Esophagus squamous epithelium (tissue), 5 donors: ENCODE data around the gene GNB5. TPM values are rescaled to one million over a fixed set of nuclear protein-coding genes. Genes with fewer than 3 reads are reported as not detected.

ENCODE experiments used
- DNase-seq: peaks from one replicate; lab custom pipeline; 2025; lab: John Stamatoyannopoulos, UW
- H3K27ac ChIP-seq, 4 donors: fragments of 200-600 bp; sonication (generic); one replicate each; pipeline ENCODE4 v1.5.1; 2016 to 2019; ENCODE audit warnings: mild to moderate bottlenecking in 1 of 4
- H3K27me3 ChIP-seq, 4 donors: fragments of 200-600 bp; sonication (generic); 1 replicate in 3 of 4; 2 replicates in 1 of 4; pipeline versions ENCODE4 v1.5.1 to v1.6.0; 2017 to 2021; ENCODE audit warnings: antibody characterized with exemption in 1 of 4
- H3K36me3 ChIP-seq, 3 donors: fragments of 200-600 bp; sonication (generic); one replicate each; pipeline ENCODE4 v1.5.1; 2016 to 2019
- H3K4me1 ChIP-seq, 3 donors: fragments of 200-600 bp; sonication (generic); one replicate each; pipeline ENCODE4 v1.5.1; 2017 to 2019
- H3K4me3 ChIP-seq, 4 donors: fragments of 200-600 bp; sonication (generic); 1 replicate in 3 of 4; 2 replicates in 1 of 4; pipeline ENCODE4 v1.5.1; 2016 to 2019; ENCODE audit warnings: mild to moderate bottlenecking in 2 of 4, moderate library complexity in 1 of 4
- H3K9me3 ChIP-seq, 3 donors: fragments of 200-600 bp; sonication (generic); one replicate each; pipeline ENCODE4 v1.5.1; 2016 to 2019
- POLR2A ChIP-seq, 4 donors: fragments of 450-650 bp; IDR thresholded peaks; one replicate each; pipeline ENCODE4 v1.6.1; 2017; ENCODE audit warnings: antibody characterized with exemption in 4 of 4, mild to moderate bottlenecking in 4 of 4, moderate library complexity in 3 of 4
- WGBS, 2 donors: methylation state at CpG; one replicate each; pipeline ENCODE4 v1.1.5; 2018; 5-methylcytosine and 5-hydroxymethylcytosine counted together
- intact Hi-C: fragments of 100-400 bp; cut with DNase I; formaldehyde crosslinking; loops from one replicate; pipeline ENCODE4 v1.15.0; 2022
- total RNA-seq, 4 donors: library from RNA; depleted of rRNA; stranded (reverse); fragments of >200 nt; gene quantifications; one replicate each; pipeline ENCODE4 v1.1.0, GENCODE V29; 2016
- TF ChIP-seq, protein P1 (sequence below), 6 experiments: fragments of 450-650 bp in 4 of 6; fragments of 200-600 bp in 2 of 6; sonication (generic) in 2 of 6; IDR thresholded peaks; one replicate each; pipeline ENCODE4 v1.5.1; 2016 to 2019; ENCODE audit warnings: antibody characterized with exemption in 6 of 6, mild to moderate bottlenecking in 4 of 6, moderate library complexity in 4 of 6
- donor health status: DM: yes; HTN: yes; CAD: no.

Gene GNB5
- total RNA-seq, 4 donors from 2014 or later: 16.4 to 22.3 (median 19.9) TPM

DNA sequence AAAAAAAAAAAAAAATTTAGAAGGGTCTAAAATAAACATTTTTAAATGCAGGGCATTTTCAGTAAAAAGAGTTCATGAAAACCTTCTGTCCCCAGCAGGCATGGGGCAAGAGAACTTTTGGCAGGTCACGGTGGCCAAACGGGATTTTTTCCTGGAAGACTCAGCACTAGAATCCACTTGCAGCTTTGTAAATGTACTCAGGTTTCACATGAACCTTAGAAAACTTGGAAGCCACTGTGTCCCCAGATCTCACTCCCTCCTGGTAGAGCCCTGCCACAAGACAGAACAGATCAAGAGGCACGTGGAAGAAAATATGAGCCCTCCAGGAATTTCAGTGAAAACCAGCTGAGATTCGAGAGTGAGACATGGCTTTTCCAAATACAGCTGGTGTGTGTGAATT, 2.1 kb upstream of the GNB5 start:
- 52 to 75% methylated on average over 4 of the region's 4 CpGs for WGBS, 2 donors
- no peak for DNase-seq
- Histone ChIP-seq H3K27ac (no peak overlapping the region), H3K9me3 (no peaks in the 10 kb centered on the region), H3K4me3 (no peak overlapping the region), H3K4me1 (no peaks in the 10 kb centered on the region), H3K27me3 (no peaks in the 10 kb centered on the region), H3K36me3 (peaks cover 0 to 59% (median 0%) of the 10 kb centered on the region in 3 donors)
- intact Hi-C loops: no loop called here
- no peak for TF ChIP-seq POLR2A (IDR thresholded peaks at IDR 0.05)
- TF ChIP-seq, protein P1, sequence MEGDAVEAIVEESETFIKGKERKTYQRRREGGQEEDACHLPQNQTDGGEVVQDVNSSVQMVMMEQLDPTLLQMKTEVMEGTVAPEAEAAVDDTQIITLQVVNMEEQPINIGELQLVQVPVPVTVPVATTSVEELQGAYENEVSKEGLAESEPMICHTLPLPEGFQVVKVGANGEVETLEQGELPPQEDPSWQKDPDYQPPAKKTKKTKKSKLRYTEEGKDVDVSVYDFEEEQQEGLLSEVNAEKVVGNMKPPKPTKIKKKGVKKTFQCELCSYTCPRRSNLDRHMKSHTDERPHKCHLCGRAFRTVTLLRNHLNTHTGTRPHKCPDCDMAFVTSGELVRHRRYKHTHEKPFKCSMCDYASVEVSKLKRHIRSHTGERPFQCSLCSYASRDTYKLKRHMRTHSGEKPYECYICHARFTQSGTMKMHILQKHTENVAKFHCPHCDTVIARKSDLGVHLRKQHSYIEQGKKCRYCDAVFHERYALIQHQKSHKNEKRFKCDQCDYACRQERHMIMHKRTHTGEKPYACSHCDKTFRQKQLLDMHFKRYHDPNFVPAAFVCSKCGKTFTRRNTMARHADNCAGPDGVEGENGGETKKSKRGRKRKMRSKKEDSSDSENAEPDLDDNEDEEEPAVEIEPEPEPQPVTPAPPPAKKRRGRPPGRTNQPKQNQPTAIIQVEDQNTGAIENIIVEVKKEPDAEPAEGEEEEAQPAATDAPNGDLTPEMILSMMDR (IDR thresholded peaks at IDR 0.05): no peak

DNA sequence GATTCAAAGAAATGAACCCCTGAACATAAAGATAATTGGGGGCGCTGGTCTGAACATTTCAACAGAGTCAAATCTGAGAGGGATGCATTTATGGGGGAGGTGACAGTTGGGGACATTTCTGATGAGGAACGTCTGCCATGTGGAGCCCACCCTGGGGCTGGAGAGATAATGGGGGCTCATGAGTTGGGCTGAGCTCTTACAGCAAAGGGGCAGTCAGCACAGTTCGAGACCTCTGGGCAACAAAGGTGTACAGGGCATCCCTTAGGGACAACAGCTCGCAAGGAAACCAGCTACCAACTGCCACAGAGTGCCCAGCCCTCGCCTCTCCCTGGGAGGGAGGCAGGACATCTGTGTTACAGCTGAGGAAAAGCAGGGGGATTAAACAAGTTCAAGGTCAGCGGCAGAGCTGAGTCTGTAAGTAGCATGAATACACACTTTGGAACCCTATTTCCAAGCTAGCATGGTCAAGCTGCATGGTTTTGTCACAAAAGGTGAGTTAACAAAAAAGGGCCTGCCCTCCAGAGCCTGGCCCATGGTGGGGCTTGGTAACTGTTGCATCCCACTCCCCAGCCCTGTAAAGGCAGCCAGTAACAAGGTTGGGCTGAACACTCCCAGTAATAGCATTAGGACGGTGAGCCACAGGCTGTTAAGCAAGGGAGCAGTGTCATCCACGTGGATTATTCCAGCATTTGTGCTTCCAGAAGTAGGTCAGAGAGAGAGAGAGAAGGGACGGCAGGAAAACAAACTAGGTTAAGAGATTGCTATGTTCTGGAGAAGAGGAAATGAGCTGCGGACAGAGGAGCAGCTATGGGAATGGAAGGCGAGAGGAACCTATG, 4.3 kb downstream of the GNB5 start:
- no peak for DNase-seq
- Histone ChIP-seq H3K4me1 (peaks cover 0 to 5% (median 2%) of the 10 kb centered on the region in 3 donors), H3K9me3 (no peaks in the 10 kb centered on the region), H3K27me3 (no peaks in the 10 kb centered on the region), H3K36me3 (peaks cover 0 to 8% (median 0%) of the 10 kb centered on the region in 3 donors), H3K27ac (no peak overlapping the region), H3K4me3 (no peak overlapping the region)
- TF ChIP-seq, protein P1 (IDR thresholded peaks at IDR 0.05): no peak
- TF ChIP-seq POLR2A (IDR thresholded peaks at IDR 0.05): no peak
- intact Hi-C loops: no loop called here
- 81 to 83% methylated on average over 10 to 11 of the region's 11 CpGs for WGBS, 2 donors

GRCh38 chr15:52185151-52185561, 6.0 kb downstream of the GNB5 start:
- no peak for DNase-seq
- no peak for TF ChIP-seq POLR2A (IDR thresholded peaks at IDR 0.05)
- TF ChIP-seq, protein P1 (IDR thresholded peaks at IDR 0.05): no peak
- intact Hi-C loops: no loop called here
- Histone ChIP-seq H3K27me3 (no peaks in the 10 kb centered on the region), H3K9me3 (no peaks in the 10 kb centered on the region), H3K4me3 (no peak overlapping the region), H3K27ac (no peak overlapping the region), H3K36me3 (no peaks in the 10 kb centered on the region), H3K4me1 (peaks cover 0 to 14% (median 2%) of the 10 kb centered on the region in 3 donors)
- 89 to 100% methylated on average over 4 to 7 of the region's 7 CpGs for WGBS, 2 donors

GRCh38 chr15:52184721-52185120, 6.5 kb downstream of the GNB5 start:
- peaks cover 0 to 16% (median 2%) of the 10 kb centered on the region in 3 donors for H3K4me1 ChIP-seq
- intact Hi-C loops: no loop called here
- H3K27me3 ChIP-seq: no peaks in the 10 kb centered on the region
- H3K36me3 ChIP-seq: no peaks in the 10 kb centered on the region
- DNase-seq: no peak
- no peaks in the 10 kb centered on the region for H3K9me3 ChIP-seq
- H3K4me3 ChIP-seq: no peak overlapping the region
- 29 to 45% methylated on average over 5 of the region's 5 CpGs for WGBS, 2 donors
- no peak overlapping the region for H3K27ac ChIP-seq
- TF ChIP-seq, protein P1 (IDR thresholded peaks at IDR 0.05): no peak
- no peak for TF ChIP-seq POLR2A (IDR thresholded peaks at IDR 0.05)

GRCh38 chr15:52183562-52184173, 7.5 kb downstream of the GNB5 start:
- Histone ChIP-seq H3K36me3 (no peaks in the 10 kb centered on the region), H3K27ac (no peak overlapping the region), H3K4me3 (no peak overlapping the region), H3K9me3 (no peaks in the 10 kb centered on the region), H3K4me1 (peaks cover 0 to 21% (median 4%) of the 10 kb centered on the region in 3 donors), H3K27me3 (no peaks in the 10 kb centered on the region)
- 37 to 55% methylated on average over 2 of the region's 2 CpGs for WGBS, 2 donors
- no peak for DNase-seq
- no peak for TF ChIP-seq POLR2A (IDR thresholded peaks at IDR 0.05)
- TF ChIP-seq, protein P1 (IDR thresholded peaks at IDR 0.05): peak in 5 of 6 experiments; percentile 10 to 54 (median 45)
- intact Hi-C loops: no loop called here
